Suprapubic skin (tissue), 4 donors: ENCODE measurements around the gene EMC9.

Experiments
- CTCF ChIP-seq, 2 donors: fragments of 200-600 bp in 1 of 2; fragments of 450-650 bp in 1 of 2; sonication (generic) in 1 of 2; IDR thresholded peaks; one replicate each; pipeline ENCODE4 v1.5.1; 2016 to 2019; ENCODE audit warnings: antibody characterized with exemption in 2 of 2, mild to moderate bottlenecking in 1 of 2, moderate library complexity in 1 of 2
- POLR2A ChIP-seq, 2 donors: fragments of 450-650 bp; IDR thresholded peaks; one replicate each; pipeline ENCODE4 v1.6.1; 2017; ENCODE audit warnings: antibody characterized with exemption in 2 of 2, mild to moderate bottlenecking in 2 of 2, moderate library complexity in 2 of 2
- POLR2AphosphoS5 ChIP-seq, 3 donors: sonication (generic); formaldehyde crosslinking; IDR thresholded peaks; one replicate each; pipeline ENCODE4 v1.6.1; 2017; ENCODE audit warnings: antibody characterized with exemption in 3 of 3

GRCh38 chr14:24123424-24124417, 17.7 kb downstream of the EMC9 start:
- no peak for TF ChIP-seq POLR2A (IDR thresholded peaks at IDR 0.05)
- no peak for TF ChIP-seq CTCF (IDR thresholded peaks at IDR 0.05)
- no peak for TF ChIP-seq POLR2AphosphoS5 (IDR thresholded peaks at IDR 0.05)
